Measurements from ENCODE around the gene AHR.
"Not testable (repeated sequence)": the region's sequence is repeated elsewhere in the genome, so short reads cannot be mapped to it uniquely, and the experiment has no call there.

Gene AHR

DNA sequence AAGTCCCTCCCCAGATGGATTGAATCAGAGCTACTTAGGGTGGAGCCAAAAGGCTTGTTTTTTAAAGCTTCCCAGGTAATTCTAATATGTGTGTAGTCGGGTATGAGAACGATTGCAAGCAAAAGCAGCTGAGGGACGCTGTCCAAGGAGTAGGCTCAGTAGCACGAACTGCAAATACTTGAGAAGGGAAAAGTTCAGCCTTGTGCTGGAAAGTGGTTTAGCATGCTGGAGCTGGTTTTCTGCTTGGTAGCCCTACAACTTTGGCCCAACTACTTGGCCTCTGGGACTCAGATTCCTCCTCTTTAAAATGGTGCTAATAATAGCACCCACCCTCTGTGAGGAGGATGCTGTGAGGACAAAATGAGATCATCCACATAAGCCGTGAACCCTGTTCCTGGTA lies 76.2 kb downstream of the AHR start:
- FAIRE-seq (no peak), DNase-seq (ENCODE audit: insufficient read length, low spot score) (no peak)
- TF ChIP-seq CTCF (IDR thresholded peaks at IDR 0.05; ENCODE audit: insufficient read depth, missing control alignments) = no peak

DNA sequence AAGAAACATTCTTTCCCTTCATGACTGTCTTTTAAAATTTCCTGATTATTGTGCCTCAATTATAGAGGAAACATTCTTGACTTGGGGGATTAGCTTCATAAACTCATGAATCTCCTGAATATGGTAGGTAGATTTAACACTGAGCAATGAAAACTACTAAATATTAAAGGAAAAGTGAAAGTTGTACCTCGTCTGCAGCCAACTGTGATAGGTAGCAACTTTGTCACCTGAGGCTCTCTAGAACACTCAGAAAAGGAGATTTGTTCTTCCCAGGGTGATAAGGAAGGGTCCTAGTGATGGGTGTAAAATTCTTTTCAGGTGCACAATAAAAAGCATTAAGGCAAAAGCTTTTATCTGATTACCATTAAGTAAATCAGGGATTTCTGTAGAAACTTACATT lies 78.1 kb downstream of the AHR start:
- no peak for DNase-seq (ENCODE audit: insufficient read length, low spot score)
- no peak for FAIRE-seq
- no peak for TF ChIP-seq CTCF (IDR thresholded peaks at IDR 0.05; ENCODE audit: insufficient read depth, missing control alignments)

DNA sequence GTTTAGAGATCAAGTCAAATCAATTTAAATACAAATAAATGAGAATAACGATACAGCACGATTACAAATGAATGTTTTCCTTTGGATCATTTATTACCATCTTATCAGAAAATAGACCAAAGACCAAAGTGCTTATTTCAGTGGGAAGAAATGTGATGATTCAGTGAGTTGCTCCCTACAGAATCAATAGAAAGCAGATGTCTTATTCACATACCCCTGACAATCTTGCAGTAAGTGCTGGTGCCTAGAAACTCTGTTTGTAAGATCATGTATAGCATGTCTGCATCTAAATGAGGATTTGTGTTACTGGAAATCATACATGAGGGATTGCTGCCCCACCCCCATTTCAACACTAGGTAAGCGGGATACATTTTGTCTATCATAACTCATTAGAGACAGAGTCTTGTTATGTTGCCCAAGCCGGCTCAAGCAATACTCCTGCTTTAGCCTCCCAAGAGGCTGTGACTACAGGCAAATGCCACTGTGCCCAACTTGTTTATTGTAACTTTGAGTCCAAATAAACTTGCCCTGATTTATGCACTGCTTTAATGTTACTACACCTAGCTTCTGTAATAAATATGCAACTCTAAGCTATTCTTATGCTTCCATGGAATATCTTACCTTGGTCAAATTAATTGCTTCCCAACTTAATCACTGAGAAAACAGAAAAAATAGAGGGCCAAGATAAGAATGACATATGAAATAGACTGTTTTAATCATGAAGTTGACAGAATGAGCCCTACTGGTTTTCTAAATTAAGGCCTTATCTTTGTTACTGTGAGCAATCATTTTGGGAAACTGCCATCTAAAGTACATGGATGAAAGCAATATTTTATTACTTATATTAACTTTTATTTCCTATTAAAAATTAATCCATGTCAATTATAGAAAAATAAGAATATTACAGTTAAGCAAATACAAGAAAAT lies 82.5 kb downstream of the AHR start:
- DNase-seq (ENCODE audit: insufficient read length, low spot score) (no peak), FAIRE-seq (no peak)
- TF ChIP-seq CTCF (IDR thresholded peaks at IDR 0.05; ENCODE audit: insufficient read depth, missing control alignments) = no peak

GRCh38 chr7:17382408-17383354 lies 84.2 kb downstream of the AHR start:
- DNase-seq (ENCODE audit: insufficient read length, low spot score); FAIRE-seq: not testable (repeated sequence)

DNA sequence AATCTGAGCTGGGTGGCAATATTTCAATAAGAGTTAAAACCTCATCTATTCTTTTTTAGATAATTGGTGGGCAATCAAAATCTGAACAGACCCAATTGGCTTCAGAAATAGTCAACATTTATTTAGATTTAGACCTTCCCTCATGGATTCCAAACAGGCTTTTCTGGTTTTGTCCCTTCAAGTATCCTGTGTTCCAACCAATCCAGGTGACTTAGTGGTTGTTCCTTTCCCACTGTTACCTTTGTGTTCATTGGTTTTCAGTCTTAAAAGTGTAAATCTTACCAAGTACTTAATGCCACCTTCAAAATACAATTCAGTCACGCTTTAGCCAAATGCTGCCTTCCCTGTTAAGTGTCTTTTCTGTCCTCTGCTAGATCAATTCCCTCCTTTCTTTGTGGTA lies 85.9 kb downstream of the AHR start:
- TF ChIP-seq CTCF (IDR thresholded peaks at IDR 0.05; ENCODE audit: insufficient read depth, missing control alignments) = no peak
- DNase-seq (ENCODE audit: insufficient read length, low spot score) (no peak), FAIRE-seq (no peak)

GRCh38 chr7:17385612-17386011 lies 87.2 kb downstream of the AHR start:
- no peak for FAIRE-seq
- TF ChIP-seq CTCF (IDR thresholded peaks at IDR 0.05; ENCODE audit: insufficient read depth, missing control alignments) = no peak
- no peak for DNase-seq (ENCODE audit: insufficient read length, low spot score)

- no peak for FAIRE-seq
Observed at GRCh38 chr7:17390392-17390791, 91.9 kb downstream of the AHR start.

More at GRCh38 chr7:17390392-17390791, 91.9 kb downstream of the AHR start:
- no peak for TF ChIP-seq CTCF (IDR thresholded peaks at IDR 0.05; ENCODE audit: insufficient read depth, missing control alignments)
- no peak for DNase-seq (ENCODE audit: insufficient read length, low spot score)

Measured in D721Med (cell line).